ENCODE results near the gene PRKAA1.

PRKAA1 gene

GRCh38 chr5:40834849-40835787, 36.9 kb upstream of the PRKAA1 start, which contains the start of gene RPL37 (continued):
- TF ChIP-seq MYNN (tag by site-specific recombination; IDR thresholded peaks at IDR 0.05; ENCODE audit: borderline replicate concordance), result peak; percentile 80; the same call in 1 of the 2 replicates
- TF ChIP-seq GLI2 (tag by site-specific recombination; IDR thresholded peaks at IDR 0.05; ENCODE audit: borderline replicate concordance, low read depth), result no peak; the same call in 1 of the 2 replicates
- no peak for TF ChIP-seq ZNF521 (tag by site-specific recombination; IDR thresholded peaks at IDR 0.05)
- peak; percentile 94; the same call in 1 of the 2 replicates for TF ChIP-seq TRIM28 (IDR thresholded peaks at IDR 0.05; ENCODE audit: borderline replicate concordance, low read length)
- peak; percentile 66; the same call in 1 of the 2 replicates for TF ChIP-seq REST (tag by site-specific recombination; IDR thresholded peaks at IDR 0.05)
- no peak for TF ChIP-seq ZNF404 (tag by site-specific recombination; IDR thresholded peaks at IDR 0.05)
- peak; percentile 87 for TF ChIP-seq PATZ1 (tag by site-specific recombination; IDR thresholded peaks at IDR 0.05)
- peak; percentile 64 for TF ChIP-seq FEZF1 (tag by site-specific recombination; IDR thresholded peaks at IDR 0.05)
- TF ChIP-seq ZNF354C (tag by site-specific recombination; IDR thresholded peaks at IDR 0.05; ENCODE audit: borderline replicate concordance, low read depth), result no peak
- no peak for TF ChIP-seq ZNF645 (tag by site-specific recombination; IDR thresholded peaks at IDR 0.05)
- TF ChIP-seq KLF16 (tag by site-specific recombination; IDR thresholded peaks at IDR 0.05), result peak; percentile 98
- peak; percentile 73; the same call in 1 of the 2 replicates for TF ChIP-seq BCL11A (tag by site-specific recombination; IDR thresholded peaks at IDR 0.05; ENCODE audit: low read depth)
- TF ChIP-seq ZNF350 (tag by site-specific recombination; IDR thresholded peaks at IDR 0.05), result no peak
- peak; percentile 88 for TF ChIP-seq TSHZ1 (tag by site-specific recombination; IDR thresholded peaks at IDR 0.05; ENCODE audit: borderline replicate concordance)
- TF ChIP-seq ZNF488 (tag by site-specific recombination; IDR thresholded peaks at IDR 0.05), result no peak
- TF ChIP-seq ZNF280D (tag by site-specific recombination; IDR thresholded peaks at IDR 0.05), result peak; percentile 77; the same call in 1 of the 2 replicates
- TF ChIP-seq ZNF302 (tag by site-specific recombination; IDR thresholded peaks at IDR 0.05; ENCODE audit: low read depth), result 0 out of 2 replicates have a peak, but pooled peaks have one; percentile 52
- TF ChIP-seq ZNF148 (tag by site-specific recombination; IDR thresholded peaks at IDR 0.05; ENCODE audit: borderline replicate concordance), result no peak
- no peak; the same call in 1 of the 2 replicates for TF ChIP-seq TCF7L2 (IDR thresholded peaks at IDR 0.05; ENCODE audit: borderline replicate concordance, low read depth, low read length)

Measured in HEK293 (cell line).